ENCODE results near the gene RAB5B. TPM values are rescaled to one million over a fixed set of nuclear protein-coding genes. Genes with fewer than 3 reads are reported as not detected.
A peak's percentile ranks its signal among the peaks of the same experiment; 100 is the strongest.

The RAB5B gene
- total RNA-seq, 1 experiment from 2014 or later: 44.5 TPM

DNA sequence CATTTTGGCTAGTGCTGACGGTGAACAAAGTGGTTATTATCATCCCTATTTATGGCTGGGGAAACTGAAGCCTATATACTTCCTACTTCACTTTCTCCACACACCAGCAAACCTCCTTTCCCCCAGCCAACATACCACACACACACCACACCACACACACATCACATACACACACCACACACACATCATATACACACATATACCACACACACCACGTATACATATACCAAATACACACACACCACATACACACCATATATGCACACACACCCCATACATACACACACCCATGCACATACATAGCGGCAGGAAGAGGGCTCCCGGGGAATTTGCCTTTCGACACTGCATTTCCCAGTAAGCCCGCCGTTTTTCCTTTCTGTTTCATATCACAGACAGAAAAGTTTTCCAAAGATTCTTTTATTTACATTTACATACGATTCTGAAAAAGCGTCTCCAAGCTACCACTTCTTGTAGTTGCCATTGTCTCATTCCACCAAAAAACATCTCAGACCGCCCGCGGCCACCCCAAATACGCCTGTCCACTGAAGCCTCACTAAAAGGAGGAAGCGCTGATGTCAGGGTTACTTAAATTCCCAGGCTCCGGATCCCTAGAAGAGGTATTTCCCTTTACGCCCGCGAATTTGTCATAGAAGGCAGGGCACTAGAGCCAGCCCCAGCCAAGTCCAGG, 823 bp upstream of the RAB5B start:
- peak overlapping the region; percentile 38 to 47 for H3K4me3 ChIP-seq (replicated peaks in 1 of 2; ENCODE audit: low read depth in 1 of 2, low read length in 2 of 2)
- intact Hi-C loops (cut with micrococcal nuclease): no loop called here
- H3K27ac ChIP-seq (ENCODE audit: low read depth, low read length): peak overlapping the region; percentile 50
- ChIA-PET RAD21 (ENCODE audit: low non-redundant PET in 1 of 2, low total read pairs in 2 of 2, uncharacterized antibody in 2 of 2, unreplicated experiment in 2 of 2) (interaction anchor here (1.0 to 1.6 kb wide), 2 partner anchors 23 to 234 kb away, joined by 3 to 6 read pairs; partner anchors contain the start of gene SUOX (in 1 of the 2)), POLR2A (interaction anchor here (0.8 to 1.9 kb wide), 18 partner anchors 10 to 249 kb away, joined by 3 to 13 read pairs (median 4); partner anchors contain the start of genes DGKA, DNAJC14, ORMDL2 and PYM1), CTCF (interaction anchor here (1.2 to 4.7 kb wide), 5 partner anchors 23 to 664 kb away, joined by 4 to 35 read pairs (median 5); partner anchors contain the start of gene SUOX)
- H3K36me3 ChIP-seq (ENCODE audit: control insufficient read depth in 1 of 2, insufficient read depth in 2 of 2, low read length in 2 of 2): peaks cover 18 to 31% of the 10 kb centered on the region in 2 experiments; a peak in 3 of 4 replicates
- ATAC-seq: no peak
- TSS peak; percentile 94 for BruUV-seq (replicated peaks)
- H3K4me2 ChIP-seq (ENCODE audit: low read length): peak overlapping the region; percentile 65
- no peak overlapping the region for H2AFZ ChIP-seq (ENCODE audit: low read depth, low read length, poor library complexity, severe bottlenecking)
- H3K79me2 ChIP-seq (ENCODE audit: insufficient read depth, low read length): peaks cover 31% of the 10 kb centered on the region
- peaks cover 17 to 32% of the 10 kb centered on the region in 2 experiments for H3K4me1 ChIP-seq (ENCODE audit: control insufficient read depth in 1 of 2, insufficient read depth in 2 of 2, low read length in 2 of 2)
- H3K9me3 ChIP-seq (ENCODE audit: control insufficient read depth in 1 of 2, insufficient read depth in 1 of 2, low read depth in 1 of 2, low read length in 2 of 2): no peaks in the 10 kb centered on the region
- no peaks in the 10 kb centered on the region for H3K27me3 ChIP-seq (ENCODE audit: insufficient read depth, low read length)
- H3K9me2 ChIP-seq (ENCODE audit: insufficient read depth): no peaks in the 10 kb centered on the region
- peak overlapping the region; percentile 49 for H3K9ac ChIP-seq (ENCODE audit: low read length)
- H4K20me1 ChIP-seq (ENCODE audit: insufficient read depth): no peaks in the 10 kb centered on the region
- TF ChIP-seq, protein P1, sequence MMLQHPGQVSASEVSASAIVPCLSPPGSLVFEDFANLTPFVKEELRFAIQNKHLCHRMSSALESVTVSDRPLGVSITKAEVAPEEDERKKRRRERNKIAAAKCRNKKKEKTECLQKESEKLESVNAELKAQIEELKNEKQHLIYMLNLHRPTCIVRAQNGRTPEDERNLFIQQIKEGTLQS (IDR thresholded peaks at IDR 0.05): no peak
- TF ChIP-seq, protein P2, sequence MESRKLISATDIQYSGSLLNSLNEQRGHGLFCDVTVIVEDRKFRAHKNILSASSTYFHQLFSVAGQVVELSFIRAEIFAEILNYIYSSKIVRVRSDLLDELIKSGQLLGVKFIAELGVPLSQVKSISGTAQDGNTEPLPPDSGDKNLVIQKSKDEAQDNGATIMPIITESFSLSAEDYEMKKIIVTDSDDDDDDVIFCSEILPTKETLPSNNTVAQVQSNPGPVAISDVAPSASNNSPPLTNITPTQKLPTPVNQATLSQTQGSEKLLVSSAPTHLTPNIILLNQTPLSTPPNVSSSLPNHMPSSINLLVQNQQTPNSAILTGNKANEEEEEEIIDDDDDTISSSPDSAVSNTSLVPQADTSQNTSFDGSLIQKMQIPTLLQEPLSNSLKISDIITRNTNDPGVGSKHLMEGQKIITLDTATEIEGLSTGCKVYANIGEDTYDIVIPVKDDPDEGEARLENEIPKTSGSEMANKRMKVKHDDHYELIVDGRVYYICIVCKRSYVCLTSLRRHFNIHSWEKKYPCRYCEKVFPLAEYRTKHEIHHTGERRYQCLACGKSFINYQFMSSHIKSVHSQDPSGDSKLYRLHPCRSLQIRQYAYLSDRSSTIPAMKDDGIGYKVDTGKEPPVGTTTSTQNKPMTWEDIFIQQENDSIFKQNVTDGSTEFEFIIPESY (IDR thresholded peaks at IDR 0.05; ENCODE audit: extremely low read depth, insufficient replicate concordance, low read length): no peak
- TF ChIP-seq, protein P3, sequence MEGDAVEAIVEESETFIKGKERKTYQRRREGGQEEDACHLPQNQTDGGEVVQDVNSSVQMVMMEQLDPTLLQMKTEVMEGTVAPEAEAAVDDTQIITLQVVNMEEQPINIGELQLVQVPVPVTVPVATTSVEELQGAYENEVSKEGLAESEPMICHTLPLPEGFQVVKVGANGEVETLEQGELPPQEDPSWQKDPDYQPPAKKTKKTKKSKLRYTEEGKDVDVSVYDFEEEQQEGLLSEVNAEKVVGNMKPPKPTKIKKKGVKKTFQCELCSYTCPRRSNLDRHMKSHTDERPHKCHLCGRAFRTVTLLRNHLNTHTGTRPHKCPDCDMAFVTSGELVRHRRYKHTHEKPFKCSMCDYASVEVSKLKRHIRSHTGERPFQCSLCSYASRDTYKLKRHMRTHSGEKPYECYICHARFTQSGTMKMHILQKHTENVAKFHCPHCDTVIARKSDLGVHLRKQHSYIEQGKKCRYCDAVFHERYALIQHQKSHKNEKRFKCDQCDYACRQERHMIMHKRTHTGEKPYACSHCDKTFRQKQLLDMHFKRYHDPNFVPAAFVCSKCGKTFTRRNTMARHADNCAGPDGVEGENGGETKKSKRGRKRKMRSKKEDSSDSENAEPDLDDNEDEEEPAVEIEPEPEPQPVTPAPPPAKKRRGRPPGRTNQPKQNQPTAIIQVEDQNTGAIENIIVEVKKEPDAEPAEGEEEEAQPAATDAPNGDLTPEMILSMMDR (IDR thresholded peaks at IDR 0.05 in 2 of 3, conservative IDR thresholded peaks at IDR 0.05 in 1 of 3; ENCODE audit: borderline replicate concordance in 1 of 3, insufficient read depth in 1 of 3, low read depth in 2 of 3, low read length in 2 of 3): no peak
- TF ChIP-seq SIN3A (IDR thresholded peaks at IDR 0.05; ENCODE audit: low read depth) (no peak), FOSL1 (IDR thresholded peaks at IDR 0.05; ENCODE audit: low read depth) (no peak), POLR2A (IDR thresholded peaks at IDR 0.05; ENCODE audit: borderline replicate concordance, extremely low read depth, insufficient read depth, insufficient read length) (no peak), JUND (IDR thresholded peaks at IDR 0.05) (no peak), ELF1 (IDR thresholded peaks at IDR 0.05; ENCODE audit: borderline replicate concordance, low read depth) (no peak), ZFX (IDR thresholded peaks at IDR 0.05) (no peak)
- DNase-seq (ENCODE audit: low read depth, low spot score): no peak
